Endothelial cell of umbilical vein (primary cell): Measurements from ENCODE around the gene SHKBP1. TPM values are rescaled to one million over a fixed set of nuclear protein-coding genes. Genes with fewer than 3 reads are reported as not detected.
"Not testable (repeated sequence)": the region's sequence is repeated elsewhere in the genome, so short reads cannot be mapped to it uniquely, and the experiment has no call there.

ENCODE experiments used
- BruUV-seq: library from RNA; stranded (reverse); fragments of 400-500 nt; replicated peaks from 2 replicates; lab custom pipeline; 2021; lab: Mats Ljungman, UMichigan
- CTCF ChIA-PET: fragments of 300-600, 350-600 bp; sonication (Branson Sonifier 250); formaldehyde crosslinking; loops from one replicate; lab custom pipeline; 2021; ENCODE audit warnings: antibody characterized with exemption, inconsistent platforms; lab: Charles Lee
- POLR2A ChIA-PET: fragments of 300-600, 350-600 bp; sonication (Branson Sonifier 250); formaldehyde crosslinking; loops from one replicate; lab custom pipeline; 2021; ENCODE audit warnings: antibody characterized with exemption, inconsistent platforms; lab: Charles Lee
- DNase-seq: peaks from one replicate; pipeline ENCODE4 v3.0.0-alpha.2; 2011; ENCODE audit warnings: low read depth, low spot score
- FAIRE-seq: peaks from 2 replicates; lab custom pipeline; 2011; peaks lifted over from hg19 to GRCh38; lab: Jason Lieb, UNC
- H2AFZ ChIP-seq: 2 replicates; pipeline ENCODE4 v1.6.0; 2012; ENCODE audit warnings: low read depth, low read length, control low read depth, inconsistent platforms
- H3K27ac ChIP-seq: 2 replicates; pipeline ENCODE4 v1.5.1; 2011; ENCODE audit warnings: low read depth, mild to moderate bottlenecking, control low read depth, low read length, moderate library complexity; ENCODE audit not compliant: insufficient read depth
- H3K27me3 ChIP-seq, 2 experiments: 2 replicates each; pipeline versions ENCODE4 v1.6.0 to v1.6.1; 2011; ENCODE audit warnings: low read length in 2 of 2, mixed read lengths in 1 of 2; ENCODE audit not compliant: control insufficient read depth in 2 of 2, insufficient read depth in 2 of 2
- H3K36me3 ChIP-seq, 2 experiments: 2 replicates in 1 of 2; 3 replicates in 1 of 2; pipeline ENCODE4 v1.5.1; 2011; ENCODE audit warnings: low read length in 2 of 2, mild to moderate bottlenecking in 1 of 2, moderate library complexity in 1 of 2; ENCODE audit not compliant: control insufficient read depth in 2 of 2, insufficient read depth in 2 of 2; ENCODE audit errors: extremely low read depth in 1 of 2
- H3K4me1 ChIP-seq: 3 replicates; pipeline ENCODE4 v1.5.1; 2011; ENCODE audit warnings: mild to moderate bottlenecking, low read length; ENCODE audit not compliant: control insufficient read depth, insufficient read depth; ENCODE audit errors: extremely low read depth
- H3K4me2 ChIP-seq: 2 replicates; pipeline ENCODE4 v1.6.1; 2011; ENCODE audit warnings: low read length, control low read depth, mixed read lengths; ENCODE audit not compliant: insufficient read depth
- H3K4me3 ChIP-seq, 3 experiments: fragments of 200-600 bp in 1 of 3; sonication (generic), shearing (Covaris generic) in 1 of 3; replicated peaks in 1 of 3; 2 replicates each; pipeline ENCODE4 v1.5.1; 2011 to 2016; ENCODE audit warnings: control low read depth in 3 of 3, low read length in 3 of 3, mild to moderate bottlenecking in 2 of 3, inconsistent platforms in 1 of 3, low read depth in 1 of 3, moderate library complexity in 1 of 3; ENCODE audit not compliant: insufficient read depth in 1 of 3
- H3K79me2 ChIP-seq: 2 replicates; pipeline ENCODE4 v1.6.0; 2012; ENCODE audit warnings: low read length, inconsistent platforms; ENCODE audit not compliant: control insufficient read depth, insufficient read depth
- H3K9ac ChIP-seq: replicated peaks from 2 replicates; pipeline ENCODE3; 2011; ENCODE audit warnings: low read length, control low read depth; ENCODE audit not compliant: insufficient read depth; ENCODE audit errors: extremely low read depth
- H3K9me1 ChIP-seq: replicated peaks from 3 replicates; pipeline ENCODE4 v1.6.0; 2011; ENCODE audit warnings: mild to moderate bottlenecking, low read length; ENCODE audit not compliant: control insufficient read depth, insufficient read depth; ENCODE audit errors: extremely low read depth
- H3K9me3 ChIP-seq: replicated peaks from 2 replicates; pipeline ENCODE4 v1.5.1; 2012; ENCODE audit warnings: low read length, inconsistent platforms; ENCODE audit not compliant: control insufficient read depth, insufficient read depth
- H4K20me1 ChIP-seq: replicated peaks from 2 replicates; pipeline ENCODE3; 2011; ENCODE audit warnings: mild to moderate bottlenecking, low read length; ENCODE audit not compliant: control insufficient read depth, insufficient read depth; ENCODE audit errors: extremely low read depth
- CTCF ChIP-seq, 2 donors: IDR thresholded peaks; 1 replicate in 1 of 2; 2 replicates in 1 of 2; pipeline ENCODE4 v1.5.1; 2011; ENCODE audit warnings: low read length in 2 of 2, mild to moderate bottlenecking in 2 of 2, moderate library complexity in 2 of 2, control low read depth in 1 of 2, inconsistent platforms in 1 of 2, low read depth in 1 of 2; ENCODE audit not compliant: insufficient read depth in 1 of 2; ENCODE audit errors: extremely low read depth in 1 of 2
- EZH2 ChIP-seq: IDR thresholded peaks from 2 replicates; pipeline ENCODE4 v1.6.1; 2012; ENCODE audit warnings: borderline replicate concordance, low read depth, mild to moderate bottlenecking, moderate library complexity, low read length, inconsistent platforms; ENCODE audit not compliant: severe bottlenecking
- JUN ChIP-seq: IDR thresholded peaks from 2 replicates; pipeline ENCODE4 v1.6.1; 2011; ENCODE audit warnings: borderline replicate concordance, low read depth; ENCODE audit not compliant: insufficient read length, insufficient read depth
- MYC ChIP-seq: IDR thresholded peaks from one replicate; pipeline ENCODE4 v1.6.1; 2011; ENCODE audit warnings: mild to moderate bottlenecking, low read depth, low read length
- POLR2A ChIP-seq: IDR thresholded peaks from 2 replicates; pipeline ENCODE4 v1.6.1; 2012; ENCODE audit warnings: low read depth, mild to moderate bottlenecking, control low read depth, low read length
- dilution Hi-C: fragments of 300-500 bp; cut with MboI; formaldehyde crosslinking; loops from one replicate; pipeline ENCODE4 v1.15.0; 2019; ENCODE audit warnings: low sequenced_read_pairs; ENCODE audit not compliant: extremely low pct_ligation_motif_present
- intact Hi-C: fragments of 100-400 bp; cut with micrococcal nuclease; formaldehyde crosslinking; loops from one replicate; pipeline ENCODE4 v1.10.0; 2022
- polyA plus RNA-seq, 4 experiments: library from polyadenylated mRNA; depleted of rRNA in 3 of 4; stranded (reverse) in 3 of 4; unstranded in 1 of 4; fragments of >200 nt; gene quantifications; 2 replicates each; pipeline versions ENCODE4 v1.2.1 to v1.2.3, GENCODE V29; 2011 to 2012; ENCODE audit warnings: missing spikeins in 1 of 4
- total RNA-seq: library from RNA; stranded (reverse); gene quantifications from 2 replicates; pipeline ENCODE4 v1.2.3, GENCODE V29; 2021
- TF ChIP-seq, protein P1 (sequence below): IDR thresholded peaks from 2 replicates; pipeline ENCODE4 v1.6.1; 2011; ENCODE audit not compliant: insufficient read depth, insufficient read length

Gene SHKBP1
- total and polyA plus RNA-seq, 2 donors (not counting 3 experiments of a cell fraction or from before 2014, with no cell fraction given) = 106 to 113 TPM

GRCh38 chr19:40543029-40543597, 33.6 kb upstream of the SHKBP1 start:
- FAIRE-seq (no peak), DNase-seq (no peak)
- Histone ChIP-seq H3K4me3 (no peak overlapping the region), H3K36me3 (no peaks in the 10 kb centered on the region), H3K27me3 (no peaks in the 10 kb centered on the region), H3K4me1 (no peaks in the 10 kb centered on the region), H2AFZ (no peak overlapping the region), H3K9ac (no peak overlapping the region), H3K9me1 (no peaks in the 10 kb centered on the region), H3K9me3 (no peaks in the 10 kb centered on the region), H4K20me1 (no peaks in the 10 kb centered on the region), H3K4me2 (no peak overlapping the region), H3K27ac (no peak overlapping the region), H3K79me2 (no peaks in the 10 kb centered on the region)
- ChIA-PET POLR2A (no interaction called here), CTCF (interaction anchor here (1.1 to 4.8 kb wide), 3 partner anchors 16 to 91 kb away, joined by 3 to 48 read pairs (median 37); partner anchors contain the start of gene LTBP4)
- no peak for TF ChIP-seq JUN
- TF ChIP-seq CTCF (IDR thresholded peaks at IDR 0.05; ENCODE audit: extremely low read depth in 1 of 2, insufficient read depth in 1 of 2, low read depth in 1 of 2, low read length in 2 of 2) = no peak
- TF ChIP-seq POLR2A = no peak
- TF ChIP-seq, protein P1, sequence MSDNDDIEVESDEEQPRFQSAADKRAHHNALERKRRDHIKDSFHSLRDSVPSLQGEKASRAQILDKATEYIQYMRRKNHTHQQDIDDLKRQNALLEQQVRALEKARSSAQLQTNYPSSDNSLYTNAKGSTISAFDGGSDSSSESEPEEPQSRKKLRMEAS = no peak
- no peak for TF ChIP-seq MYC
- TF ChIP-seq EZH2 = no peak
- intact Hi-C loops (no loop called here), dilution Hi-C loops (no loop called here)
- no TSS peak for BruUV-seq

DNA sequence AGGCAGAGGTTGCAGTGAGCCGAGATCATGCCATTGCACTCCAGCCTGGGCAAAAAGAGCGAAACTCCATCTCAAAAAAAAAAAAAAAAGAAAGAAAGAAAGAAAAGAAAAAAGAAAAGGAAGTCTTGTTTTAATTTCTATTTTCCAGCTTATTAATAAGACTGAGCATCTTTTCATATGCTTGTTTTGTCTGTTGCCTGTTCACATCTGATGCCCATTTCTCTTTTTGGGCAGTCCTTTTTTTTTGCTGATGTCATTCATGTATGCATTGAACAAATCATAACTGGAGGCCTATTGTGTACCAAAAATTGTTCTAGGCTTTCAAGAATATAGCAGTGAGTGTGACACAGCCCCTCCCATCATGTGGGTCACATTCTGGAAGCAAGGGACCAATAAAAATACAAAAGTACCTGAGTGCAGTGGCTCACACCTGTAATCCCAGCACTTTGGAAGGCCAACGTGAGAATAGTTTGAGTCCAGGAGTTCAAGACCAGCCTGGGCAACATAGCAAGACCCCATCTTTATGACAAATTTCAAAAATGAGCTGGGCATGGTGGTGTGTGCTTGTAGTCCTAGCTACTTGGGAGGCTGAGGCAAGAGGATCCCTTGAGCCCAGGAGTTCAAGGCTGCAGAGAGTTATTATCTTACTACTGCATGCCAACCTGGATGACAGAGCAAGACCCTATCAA, 30.4 kb upstream of the SHKBP1 start:
- CTCF ChIA-PET = interaction anchor here (0.6 to 1.0 kb wide), 5 partner anchors 15 to 88 kb away, joined by 3 to 4 read pairs (median 4); partner anchors contain the start of gene LTBP4
- intact Hi-C loops, H3K27me3 ChIP-seq, FAIRE-seq, H3K9me1 ChIP-seq, H3K36me3 ChIP-seq, H3K4me2 ChIP-seq, H2AFZ ChIP-seq, DNase-seq, H3K4me1 ChIP-seq, H3K27ac ChIP-seq, H3K9me3 ChIP-seq, POLR2A ChIA-PET, H3K79me2 ChIP-seq, H4K20me1 ChIP-seq, H3K9ac ChIP-seq, dilution Hi-C loops, H3K4me3 ChIP-seq, BruUV-seq: not testable (repeated sequence)

GRCh38 chr19:40547190-40547589, 29.5 kb upstream of the SHKBP1 start:
- DNase-seq, BruUV-seq, FAIRE-seq, H3K27ac ChIP-seq, H3K36me3 ChIP-seq, H3K4me3 ChIP-seq, H3K9me3 ChIP-seq, POLR2A ChIA-PET, H3K9me1 ChIP-seq, H3K4me1 ChIP-seq, H3K27me3 ChIP-seq, intact Hi-C loops, H3K9ac ChIP-seq, H3K4me2 ChIP-seq, dilution Hi-C loops, H4K20me1 ChIP-seq, H3K79me2 ChIP-seq, H2AFZ ChIP-seq: not testable (repeated sequence)
- CTCF ChIA-PET = interaction anchor here (0.6 to 2.4 kb wide), 4 partner anchors 11 to 88 kb away, joined by 4 to 19 read pairs (median 4); partner anchors contain the start of gene LTBP4
